GM12878 (cell line): Measurements from ENCODE around the gene NOP14. TPM values are rescaled to one million over a fixed set of nuclear protein-coding genes. Genes with fewer than 3 reads are reported as not detected.

ENCODE experiments used
- ATAC-seq: fragments of 200-7000 bp; cut with Tn5 transposase; 3 replicates; pipeline ENCODE4 v1.9.1; 2020; ENCODE audit warnings: mild to moderate bottlenecking, moderate library complexity
- BruUV-seq: library from RNA; stranded (reverse); fragments of 400-500 nt; replicated peaks from 2 replicates; lab custom pipeline; 2021; lab: Mats Ljungman, UMichigan
- CTCF ChIA-PET: fragments of 300-600 bp; sonication (Branson Sonifier 250); formaldehyde crosslinking; extraction: SDS; loops from one replicate; lab custom pipeline; 2021; ENCODE audit warnings: inconsistent platforms; lab: Yijun Ruan, JAX
- POLR2A ChIA-PET: fragments of 350-600 bp; formaldehyde crosslinking; extraction: SDS; loops from one replicate; lab custom pipeline; 2021; ENCODE audit warnings: inconsistent platforms; lab: Charles Lee
- RAD21 ChIA-PET: fragments of 300-600 bp; sonication (Branson Sonifier 250); formaldehyde crosslinking; loops from one replicate; lab custom pipeline; 2023; ENCODE audit warnings: antibody characterized with exemption; ENCODE audit not compliant: unreplicated experiment; lab: Charles Lee
- SMC1A ChIA-PET: fragments of 300-600 bp; sonication (Branson Sonifier 250); formaldehyde crosslinking; loops from one replicate; lab custom pipeline; 2023; ENCODE audit not compliant: unreplicated experiment, uncharacterized antibody; lab: Charles Lee
- DNase-seq: peaks from one replicate; pipeline ENCODE4 v3.0.0-alpha.2; 2011; ENCODE audit warnings: low read depth, low spot score
- FAIRE-seq: peaks from 3 replicates; lab custom pipeline; 2011; peaks lifted over from hg19 to GRCh38; lab: Jason Lieb, UNC
- H2AFZ ChIP-seq: 2 replicates; pipeline ENCODE4 v1.6.0; 2011; ENCODE audit warnings: low read depth, low read length, control low read depth; ENCODE audit not compliant: control insufficient read depth
- H3K27ac ChIP-seq: 2 replicates; pipeline ENCODE4 v1.5.1; 2011; ENCODE audit warnings: control low read depth; ENCODE audit not compliant: control insufficient read depth, insufficient read depth
- H3K27me3 ChIP-seq, 2 experiments: replicated peaks in 1 of 2; 2 replicates each; pipeline versions ENCODE4 v1.6.0 to v1.6.1; 2011; ENCODE audit warnings: low read length in 1 of 2; ENCODE audit not compliant: control insufficient read depth in 2 of 2, insufficient read depth in 2 of 2
- H3K36me3 ChIP-seq, 2 experiments: 2 replicates each; pipeline ENCODE4 v1.5.1; 2011; ENCODE audit warnings: low read length in 1 of 2; ENCODE audit not compliant: control insufficient read depth in 2 of 2, insufficient read depth in 2 of 2
- H3K4me1 ChIP-seq: 2 replicates; pipeline ENCODE4 v1.6.1; 2011; ENCODE audit warnings: mild to moderate bottlenecking, low read length, moderate library complexity, mixed read lengths; ENCODE audit not compliant: control insufficient read depth, insufficient read depth
- H3K4me2 ChIP-seq: 2 replicates; pipeline ENCODE4 v1.6.0; 2011; ENCODE audit warnings: control low read depth; ENCODE audit not compliant: control insufficient read depth, insufficient read depth
- H3K4me3 ChIP-seq: fragments of 200-600 bp; sonication (generic); 2 replicates; pipeline ENCODE4 v1.5.1; 2016
- H3K79me2 ChIP-seq: 2 replicates; pipeline ENCODE4 v1.6.0; 2011; ENCODE audit warnings: low read length; ENCODE audit not compliant: control insufficient read depth, insufficient read depth
- H3K9ac ChIP-seq: 2 replicates; pipeline ENCODE4 v1.8.0; 2011; ENCODE audit warnings: low read length, control low read depth, mixed read lengths; ENCODE audit not compliant: control insufficient read depth, insufficient read depth
- H3K9me3 ChIP-seq: replicated peaks from 3 replicates; pipeline ENCODE4 v1.5.1; 2011; ENCODE audit warnings: mild to moderate bottlenecking, low read length; ENCODE audit not compliant: control insufficient read depth, insufficient read depth
- H4K20me1 ChIP-seq: 2 replicates; pipeline ENCODE4 v1.6.0; 2011; ENCODE audit not compliant: control insufficient read depth, insufficient read depth
- ATF7 ChIP-seq: fragments of 450-650 bp; IDR thresholded peaks from 2 replicates; pipeline ENCODE4 v1.6.1; 2016; ENCODE audit warnings: low read depth, mild to moderate bottlenecking
- CBFB ChIP-seq: IDR thresholded peaks from 2 replicates; pipeline ENCODE4 v1.6.1; 2016; ENCODE audit warnings: antibody characterized with exemption, low read depth
- CHD4 ChIP-seq: fragments of 200-600 bp; sonication (generic); IDR thresholded peaks from 2 replicates; pipeline ENCODE4 v1.6.1; 2016; ENCODE audit warnings: mild to moderate bottlenecking
- CUX1 ChIP-seq: IDR thresholded peaks from 2 replicates; pipeline ENCODE4 v1.6.1; 2012; ENCODE audit warnings: improper control_type of control experiment, low read depth, low read length; ENCODE audit not compliant: insufficient replicate concordance
- E2F4 ChIP-seq: IDR thresholded peaks from 2 replicates; pipeline ENCODE4 v1.6.1; 2012; ENCODE audit warnings: low read depth, low read length, improper control_type of control experiment
- EED ChIP-seq: sonication (generic); IDR thresholded peaks from 2 replicates; pipeline ENCODE4 v1.6.1; 2016; ENCODE audit warnings: antibody characterized with exemption, low read depth
- MYB ChIP-seq: fragments of 150-350 bp; IDR thresholded peaks from 2 replicates; pipeline ENCODE4 v1.6.1; 2014; ENCODE audit warnings: mild to moderate bottlenecking, low read depth, low read length, borderline replicate concordance
- RAD51 ChIP-seq: fragments of 450-650 bp; IDR thresholded peaks from 2 replicates; pipeline ENCODE4 v1.6.1; 2016; ENCODE audit warnings: moderate library complexity, mild to moderate bottlenecking, inconsistent platforms
- SMARCA5 ChIP-seq: fragments of 450-650 bp; IDR thresholded peaks from 2 replicates; pipeline ENCODE4 v1.6.1; 2017; ENCODE audit warnings: mild to moderate bottlenecking
- STAT1 ChIP-seq: fragments of 450-650 bp; conservative IDR thresholded peaks from 2 replicates; pipeline ENCODE4 v1.6.1; 2014; ENCODE audit warnings: antibody characterized with exemption, mild to moderate bottlenecking
- YBX1 ChIP-seq: fragments of 450-650 bp; IDR thresholded peaks from 2 replicates; pipeline ENCODE4 v1.6.1; 2016; ENCODE audit warnings: antibody characterized with exemption
- ZBTB11 ChIP-seq: fragments of 450-650 bp; formaldehyde crosslinking; IDR thresholded peaks from 2 replicates; pipeline ENCODE4 v1.5.0; 2022; ENCODE audit warnings: mild to moderate bottlenecking, missing genetic modification characterization
- ZBTB33 ChIP-seq: fragments of 450-650 bp; IDR thresholded peaks from 2 replicates; pipeline ENCODE4 v1.6.1; 2017; ENCODE audit warnings: mild to moderate bottlenecking
- ZNF207 ChIP-seq: fragments of 450-650 bp; IDR thresholded peaks from 2 replicates; pipeline ENCODE4 v1.6.1; 2014; ENCODE audit warnings: antibody characterized with exemption, mild to moderate bottlenecking, borderline replicate concordance
- WGBS: methylation state at CpG from one replicate; pipeline ENCODE4 v1.1.6; 2016; ENCODE audit warnings: low lambda C conversion rate; ENCODE audit not compliant: insufficient replicate concordance, insufficient coverage; ENCODE audit errors: missing lambda C conversion rate; 5-methylcytosine and 5-hydroxymethylcytosine counted together
- in situ Hi-C: fragments of 300-500 bp; cut with MboI; formaldehyde crosslinking; loops from 9 replicates; pipeline ENCODE4 v1.14.3; 2018; ENCODE audit warnings: mixed read lengths
- intact Hi-C: fragments of 100-400 bp; cut with micrococcal nuclease; formaldehyde crosslinking; loops from one replicate; pipeline ENCODE4 v1.14.2; 2022; ENCODE audit not compliant: unreplicated experiment
- polyA plus RNA-seq, 11 experiments: library from polyadenylated mRNA; depleted of rRNA in 4 of 11; unstranded in 6 of 11; stranded (reverse) in 5 of 11; fragments of >200 nt; fragmentation: Nextera tagmentation in 4 of 11; fragmentation: Illumina TruSeq in 1 of 11; extraction: Ambion mirVana in 4 of 11; extraction: Trizol in 1 of 11; gene quantifications; 1 replicate in 1 of 11; 2 replicates in 10 of 11; pipeline versions ENCODE4 v1.2.1 to v1.2.3, GENCODE V29; 2011 to 2016; ENCODE audit warnings: inconsistent platforms in 2 of 11, missing spikeins in 2 of 11, low read depth in 1 of 11
- total RNA-seq, 4 experiments: library from RNA; depleted of rRNA in 3 of 4; stranded (reverse); fragments of >200 nt in 3 of 4; fragmentation: Illumina TruSeq in 1 of 4; extraction: Trizol in 1 of 4; gene quantifications; 2 replicates each; pipeline versions ENCODE4 v1.2.1 to v1.2.3, GENCODE V29; 2013 to 2021

NOP14 gene
- total and polyA plus RNA-seq, 10 of the 15 experiments (the other 5 are each of a cell fraction or from before 2014, with no cell fraction given), result 13.8 to 80.6 (median 49.7) TPM

DNA sequence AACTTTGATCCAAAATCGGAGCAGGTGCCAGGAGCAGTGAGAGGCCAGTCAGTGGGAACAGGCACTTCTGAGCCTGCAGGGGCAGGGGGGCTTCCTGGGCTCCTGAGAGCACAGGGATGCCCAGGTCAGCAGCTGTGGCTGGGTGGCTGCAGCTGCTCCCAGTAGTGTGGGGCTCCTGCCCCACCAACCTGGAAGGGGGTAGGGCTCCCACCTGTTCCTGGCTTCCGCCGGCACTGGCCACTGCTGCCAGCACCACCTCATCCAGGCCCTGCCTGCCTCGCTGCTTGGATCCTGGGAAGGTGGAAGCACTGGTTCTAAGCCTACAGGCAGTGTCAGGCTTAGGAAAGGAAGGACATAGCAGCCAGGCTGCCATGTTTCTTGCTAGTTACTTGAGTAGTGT, 18.8 kb upstream of the NOP14 start:
- Histone ChIP-seq H3K27me3 (no peaks in the 10 kb centered on the region), H3K4me1 (no peaks in the 10 kb centered on the region), H3K4me3 (no peak overlapping the region), H3K9ac (no peak overlapping the region), H3K4me2 (no peak overlapping the region), H4K20me1 (no peaks in the 10 kb centered on the region), H3K79me2 (no peaks in the 10 kb centered on the region), H3K27ac (no peak overlapping the region), H3K36me3 (no peaks in the 10 kb centered on the region), H2AFZ (no peak overlapping the region), H3K9me3 (peaks cover 12% of the 10 kb centered on the region; the same call in 2 of the 3 replicates)
- RAD21 ChIA-PET, result interaction anchor here (1.1 kb wide), 1 partner anchor 51 kb away, joined by 3 read pairs; no protein-coding TSS in a partner anchor
- FAIRE-seq (no peak), ATAC-seq (no peak), DNase-seq (no peak)
- CTCF ChIA-PET, result interaction anchor here (1.2 kb wide), 1 partner anchor 54 kb away, joined by 3 read pairs; no protein-coding TSS in a partner anchor
- SMC1A ChIA-PET, result no interaction called here
- intact Hi-C loops (no loop called here), in situ Hi-C loops (no loop called here)
- POLR2A ChIA-PET, result no interaction called here
- BruUV-seq, result no TSS peak
- WGBS, result 52% methylated on average over 4 of the region's 4 CpGs
- no peak for TF ChIP-seq MYB
- no peak for TF ChIP-seq E2F4
- TF ChIP-seq SMARCA5, result no peak
- no peak for TF ChIP-seq STAT1
- TF ChIP-seq ZNF207, result no peak
- TF ChIP-seq CBFB, result no peak
- no peak for TF ChIP-seq EED
- no peak for TF ChIP-seq CHD4
- no peak for TF ChIP-seq RAD51
- no peak for TF ChIP-seq ATF7
- no peak for TF ChIP-seq ZBTB11 (CRISPR knock-in tag)
- no peak for TF ChIP-seq YBX1
- no peak for TF ChIP-seq CUX1
- no peak for TF ChIP-seq ZBTB33
